Midbrain (tissue), 1 donor: ENCODE data around the gene VAMP2.
A peak's percentile ranks its signal among the peaks of the same experiment; 100 is the strongest.

Experiments
- DNase-seq: peaks from one replicate; lab custom pipeline; 2025; lab: John Stamatoyannopoulos, UW

VAMP2 gene

GRCh38 chr17:8122924-8123694 is 39.6 kb downstream of the VAMP2 start:
- no peak for DNase-seq

GRCh38 chr17:8122422-8122923 is 40.3 kb downstream of the VAMP2 start:
- DNase-seq = no peak

- DNase-seq = peak; percentile 74
Measured at GRCh38 chr17:8121681-8122421, 40.9 kb downstream of the VAMP2 start.

DNA sequence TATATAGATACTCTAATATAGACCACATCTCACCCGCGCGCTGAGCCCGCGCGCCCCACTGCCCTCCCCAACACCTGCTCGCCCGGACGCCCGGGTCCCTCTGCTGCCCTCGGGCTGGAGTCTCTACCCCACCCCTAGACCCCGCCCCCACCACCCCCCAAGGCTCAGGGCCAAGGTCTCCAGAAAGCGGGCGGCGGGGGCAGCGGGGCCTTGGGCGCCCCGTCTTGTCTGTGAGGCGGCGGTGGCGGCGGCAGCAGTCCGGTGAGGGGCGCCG is 41.4 kb downstream of the VAMP2 start:
- DNase-seq = no peak

DNA sequence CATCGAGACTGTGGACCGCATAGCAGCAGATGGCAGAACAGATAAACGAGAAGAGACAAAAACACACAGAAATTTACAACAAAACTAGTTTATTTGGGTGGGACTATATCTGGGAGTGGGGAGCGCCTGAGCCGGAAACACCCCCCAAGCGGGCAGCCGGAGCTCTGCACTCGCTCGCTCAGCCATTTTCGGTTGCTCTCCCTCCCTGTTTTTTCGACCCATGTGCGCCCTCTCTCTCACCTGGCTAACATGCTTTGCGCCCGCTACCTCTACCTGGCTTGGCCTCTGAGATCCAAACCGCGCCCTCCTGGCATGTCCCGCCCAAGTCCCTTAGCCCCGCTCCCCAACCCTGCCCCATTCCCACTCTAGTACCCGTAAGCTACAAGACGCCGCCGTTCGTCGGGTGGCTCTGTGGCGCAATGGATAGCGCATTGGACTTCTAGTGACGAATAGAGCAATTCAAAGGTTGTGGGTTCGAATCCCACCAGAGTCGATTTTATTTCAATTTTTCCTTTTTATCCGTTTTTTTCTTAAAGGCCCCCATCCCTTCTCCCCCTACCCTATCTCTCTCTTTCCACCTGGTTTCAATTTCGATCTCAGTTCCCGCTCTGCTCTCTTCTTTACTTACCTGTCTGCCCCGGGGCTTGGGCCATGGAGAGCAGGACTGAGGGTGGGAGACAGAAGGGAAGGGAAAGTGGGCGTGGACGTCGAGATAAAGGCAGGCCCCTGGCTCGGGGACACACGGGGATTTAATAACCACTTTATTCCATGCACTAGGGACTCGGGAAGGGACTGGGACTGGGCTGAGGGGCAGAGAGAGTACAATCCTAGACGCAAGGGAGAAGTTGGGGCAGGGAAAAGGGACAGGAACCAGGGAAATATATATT is 42.0 kb downstream of the VAMP2 start:
- DNase-seq = peak; percentile 48

DNA sequence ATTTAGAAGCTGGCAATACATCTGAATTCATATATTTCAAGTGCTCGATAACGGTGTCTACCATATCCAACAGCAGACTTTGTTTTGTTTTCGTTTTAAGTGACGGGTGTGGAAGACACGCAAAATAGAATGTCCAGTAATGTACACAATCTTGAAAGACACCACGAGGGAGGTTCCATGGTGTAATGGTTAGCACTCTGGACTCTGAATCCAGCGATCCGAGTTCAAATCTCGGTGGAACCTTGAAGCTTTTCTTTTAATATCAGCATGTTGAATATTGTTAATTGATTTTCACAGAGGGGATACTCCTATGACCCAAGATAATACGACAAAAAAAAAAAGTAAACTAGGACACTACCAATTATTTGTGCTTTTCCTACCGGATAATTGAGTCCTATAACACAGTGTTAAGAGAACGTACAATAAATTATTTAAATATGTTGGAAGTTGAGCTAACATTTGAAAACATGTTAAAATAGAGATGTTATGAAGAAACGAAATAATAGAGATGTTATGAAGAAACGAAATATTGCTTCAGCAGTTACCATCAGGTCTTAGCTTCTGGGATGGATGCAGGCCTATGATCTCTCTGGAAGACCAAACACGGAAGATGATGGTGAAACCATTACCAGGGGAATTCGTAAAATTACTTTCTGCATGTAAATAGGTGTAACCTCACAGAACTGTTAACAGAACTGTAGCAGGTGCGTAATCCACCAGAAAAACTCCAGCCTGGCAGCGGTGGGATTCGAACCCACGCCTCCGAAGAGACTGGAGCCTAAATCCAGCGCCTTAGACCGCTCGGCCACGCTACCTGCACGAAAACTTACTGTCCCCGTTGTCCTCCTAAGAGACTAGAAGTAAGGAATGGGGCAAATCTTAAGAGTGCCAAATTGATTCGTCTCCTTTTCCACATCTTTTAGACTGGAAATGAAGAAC is 42.9 kb downstream of the VAMP2 start:
- DNase-seq = peak; percentile 89

GRCh38 chr17:8118769-8119580 is 43.8 kb downstream of the VAMP2 start:
- DNase-seq = peak; percentile 92

GRCh38 chr17:8117980-8118768 is 44.6 kb downstream of the VAMP2 start, which contains the start of gene ALOXE3:
Gene ALOXE3 (minus strand): TSS chr17:8118514. CDS start chr17:8117990, 524 bp downstream.
- DNase-seq = no peak

DNA sequence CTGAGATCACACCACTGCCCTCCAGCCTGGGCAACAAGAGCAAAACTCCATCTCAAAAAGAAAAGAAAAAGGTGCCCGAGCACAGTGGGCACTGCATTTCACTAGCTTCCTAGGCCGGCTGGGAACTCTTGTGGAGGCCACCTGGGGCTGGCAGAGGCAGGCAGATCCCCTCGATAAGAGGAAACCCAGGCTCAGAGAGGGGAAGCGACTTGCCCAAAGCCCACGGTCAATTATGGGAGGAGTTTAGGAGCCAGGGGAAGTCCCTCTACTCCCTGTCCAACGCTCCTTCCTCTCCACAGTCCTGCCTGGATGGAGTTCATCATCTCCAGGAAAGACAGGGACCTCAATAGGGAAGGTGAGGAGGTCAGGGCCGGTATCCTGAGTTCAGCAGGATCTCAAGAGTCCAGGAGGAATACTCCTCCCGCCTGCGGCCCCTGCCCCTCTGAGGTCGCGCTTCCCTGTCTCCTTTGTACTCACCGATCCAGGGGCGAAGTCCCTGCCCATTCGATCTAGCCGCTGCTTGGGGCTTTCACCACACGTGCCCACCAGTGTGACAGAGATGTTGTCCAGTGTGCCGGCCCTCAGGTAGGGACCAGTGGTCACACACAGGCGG is 45.3 kb downstream of the VAMP2 start:
- no peak for DNase-seq

GRCh38 chr17:8116776-8117175 is 46.0 kb downstream of the VAMP2 start:
- no peak for DNase-seq

DNA sequence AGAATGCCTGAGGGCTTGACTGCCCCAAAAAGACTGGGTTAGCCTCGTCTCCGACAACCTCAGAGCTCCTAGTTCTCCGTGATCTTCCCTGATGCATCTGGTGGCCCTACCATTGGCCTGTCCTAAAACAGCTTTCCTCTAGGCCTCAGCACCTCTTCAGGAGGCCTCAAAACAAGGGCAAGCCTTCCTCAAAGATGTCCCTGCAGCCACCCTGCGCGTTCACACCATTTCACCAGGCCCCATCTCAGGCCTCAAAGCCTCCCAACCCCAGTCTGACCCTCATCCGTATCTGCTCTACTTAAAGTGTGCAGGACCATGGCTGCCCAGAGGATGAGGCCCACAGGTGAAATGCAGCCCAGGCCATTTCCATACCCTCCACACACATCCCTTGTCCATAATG is 51.8 kb downstream of the VAMP2 start:
- no peak for DNase-seq

DNA sequence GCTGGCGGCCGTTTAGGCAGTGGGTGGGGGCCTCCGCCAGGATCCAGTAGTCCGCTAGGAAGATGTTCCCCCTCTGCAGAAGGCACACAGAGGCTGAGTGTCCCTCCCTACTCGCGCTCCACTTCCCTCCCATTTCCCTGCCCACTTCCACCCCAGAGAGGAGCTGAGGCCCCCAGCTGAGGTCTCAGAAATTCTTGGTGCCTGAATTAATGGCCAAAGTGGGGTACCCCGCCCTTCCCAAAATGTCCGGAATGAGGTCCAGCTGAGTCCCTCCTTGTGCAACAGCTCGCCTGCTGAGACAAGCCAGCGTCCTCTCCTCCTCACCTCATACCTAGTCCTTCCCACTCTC is 52.3 kb downstream of the VAMP2 start:
- DNase-seq = no peak

DNA sequence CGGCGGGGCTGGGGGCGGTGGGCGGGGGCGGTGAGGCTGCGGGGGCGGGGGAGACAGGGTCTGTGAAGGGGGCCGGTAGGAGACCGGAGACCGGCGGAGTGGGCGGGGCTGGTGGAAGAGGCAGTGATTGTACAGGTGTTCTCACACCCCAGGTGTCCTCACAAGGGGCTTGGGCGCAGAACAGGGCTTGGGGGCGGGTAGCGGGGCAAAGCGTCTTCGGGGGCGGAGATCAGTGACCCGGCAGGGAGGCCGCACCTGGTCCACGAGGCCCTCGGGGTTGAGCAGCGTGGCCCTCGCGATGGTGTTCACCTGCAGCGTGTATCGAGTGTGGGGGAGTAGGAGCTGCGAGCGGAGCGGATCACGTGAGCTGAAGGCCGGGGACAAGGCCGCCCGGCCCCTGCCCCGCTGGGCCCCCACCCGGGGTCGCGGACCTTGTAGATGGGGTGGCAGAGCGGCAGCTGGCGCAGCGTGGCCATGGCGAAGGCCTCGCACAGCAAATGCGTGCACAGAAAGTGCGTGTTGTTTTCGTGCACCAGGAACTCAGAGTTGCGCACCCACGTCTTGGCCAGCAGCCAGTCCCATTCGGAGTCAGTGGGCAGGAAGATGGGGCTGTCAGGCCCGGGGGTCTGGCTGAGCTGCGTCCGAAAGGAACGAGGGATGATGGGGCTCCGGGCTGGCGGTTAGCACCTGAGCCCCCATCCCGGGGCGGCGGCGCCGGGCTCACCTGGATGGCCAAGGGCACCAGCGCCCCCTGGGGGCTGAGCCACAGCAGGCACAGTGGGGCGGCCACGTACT is 52.9 kb downstream of the VAMP2 start:
- DNase-seq = no peak
